Fibroblast of skin of abdomen (primary cell): ENCODE measurements around the gene ATP8A1.

Experiments used
- DNase-seq: peaks from one replicate; pipeline ENCODE4 v3.0.0-alpha.2; 2013

The ATP8A1 gene

GRCh38 chr4:42361456-42361855, 295.4 kb downstream of the ATP8A1 start:
- no peak for DNase-seq

DNA sequence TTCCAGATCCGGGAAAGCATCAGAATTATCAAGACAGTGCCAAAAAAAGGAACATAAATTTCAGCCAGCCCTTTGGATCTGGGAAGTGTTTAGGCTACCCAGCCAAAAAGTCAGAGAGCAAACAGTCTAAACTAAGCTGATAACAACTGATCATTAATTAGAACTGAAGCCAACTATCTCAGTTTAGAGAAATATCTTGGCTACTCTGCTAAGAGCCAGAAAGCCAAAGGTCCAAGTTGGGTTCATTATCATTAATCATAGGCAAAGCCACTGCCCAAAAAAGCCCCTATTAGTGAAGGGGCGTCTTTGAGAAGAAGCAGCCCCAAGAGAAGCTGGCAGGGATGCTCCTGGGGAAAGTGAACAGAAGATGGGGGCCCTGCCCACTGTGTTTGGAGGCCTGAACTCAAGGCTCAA, 296.6 kb downstream of the ATP8A1 start:
- no peak for DNase-seq

DNA sequence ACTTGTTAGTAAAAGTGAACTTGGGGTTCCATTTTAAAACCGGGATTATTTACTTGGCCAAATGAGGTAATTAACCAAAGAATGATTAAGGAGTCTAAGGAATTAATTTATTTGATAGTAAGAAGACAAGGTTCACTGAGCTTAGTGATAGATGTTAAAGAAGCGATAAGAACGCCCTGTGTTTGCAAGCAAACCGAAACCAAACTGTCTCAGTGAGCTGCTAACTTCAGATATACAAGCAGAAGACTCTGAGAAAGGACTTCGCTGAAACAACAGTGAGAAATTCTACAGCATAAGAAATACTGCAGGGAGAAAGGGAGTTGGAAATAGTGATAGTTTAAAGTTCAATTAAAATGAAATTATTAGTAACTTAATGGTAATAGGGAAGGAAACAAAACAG, 297.2 kb downstream of the ATP8A1 start:
- DNase-seq: no peak
